ENCODE results near the gene ERBB2. TPM values are rescaled to one million over a fixed set of nuclear protein-coding genes. Genes with fewer than 3 reads are reported as not detected.

Gene ERBB2
- total and polyA plus RNA-seq, 4 experiments from 2014 or later = 0.55 to 4.5 (median 4.1) TPM; not detected in 1

DNA sequence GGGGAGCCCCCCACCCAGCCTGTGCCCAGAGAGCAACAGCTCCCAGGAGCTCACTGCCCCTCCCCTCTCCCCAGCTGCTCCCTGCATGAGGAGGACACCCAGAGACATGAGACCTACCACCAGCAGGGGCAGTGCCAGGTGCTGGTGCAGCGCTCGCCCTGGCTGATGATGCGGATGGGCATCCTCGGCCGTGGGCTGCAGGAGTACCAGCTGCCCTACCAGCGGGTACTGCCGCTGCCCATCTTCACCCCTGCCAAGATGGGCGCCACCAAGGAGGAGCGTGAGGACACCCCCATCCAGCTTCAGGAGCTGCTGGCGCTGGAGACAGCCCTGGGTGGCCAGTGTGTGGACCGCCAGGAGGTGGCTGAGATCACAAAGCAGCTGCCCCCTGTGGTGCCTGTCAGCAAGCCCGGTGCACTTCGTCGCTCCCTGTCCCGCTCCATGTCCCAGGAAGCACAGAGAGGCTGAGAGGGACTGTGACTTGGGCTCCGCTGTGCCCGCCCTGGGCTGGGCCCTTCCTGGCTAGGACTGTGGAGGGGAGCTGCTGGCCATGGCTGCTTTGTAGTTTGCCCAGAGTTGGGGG is 34.1 kb upstream of the ERBB2 start:
- H3K27ac Mint-ChIP-seq = peak overlapping the region in 2 of 7 donors; percentile 29 to 59
- H3K27me3 Mint-ChIP-seq = peaks cover 4 to 10% of the 10 kb centered on the region in 2 donors
- Histone ChIP-seq H3K36me3 (ENCODE audit: insufficient read depth, low read length) (peaks cover 17% of the 10 kb centered on the region), H3K4me1 (ENCODE audit: insufficient read depth, low read length) (peaks cover 12% of the 10 kb centered on the region), H3K9me3 (ENCODE audit: control insufficient read depth in 1 of 2, low read length in 2 of 2) (no peaks in the 10 kb centered on the region), H3K27ac (ENCODE audit: low read depth, low read length) (no peak overlapping the region), H3K4me3 (ENCODE audit: low read length in 2 of 2) (no peak overlapping the region), H3K27me3 (ENCODE audit: insufficient read depth, low read length) (peaks cover 12% of the 10 kb centered on the region)
- H3K4me1 Mint-ChIP-seq = peaks cover 4 to 16% (median 6%) of the 10 kb centered on the region in 4 donors
- POLR2A ChIA-PET (ENCODE audit: partially characterized antibody) = interaction anchor here (1.4 to 4.1 kb wide), 4 partner anchors 10 to 64 kb away, joined by 3 to 22 read pairs (median 6); partner anchors contain the start of genes MIEN1 and PGAP3
- intact Hi-C loops (cut with micrococcal nuclease) = no loop called here
- DNase-seq = no peak
- H3K4me3 Mint-ChIP-seq = peak overlapping the region in 3 of 8 donors; percentile 25 to 73 (median 31)
- CTCF ChIA-PET (ENCODE audit: partially characterized antibody) = interaction anchor here (0.7 to 4.3 kb wide), 5 partner anchors 10 to 137 kb away, joined by 4 to 41 read pairs (median 7); no protein-coding TSS in a partner anchor
- H3K9me3 Mint-ChIP-seq = no peaks in the 10 kb centered on the region
- peaks cover 8 to 17% of the 10 kb centered on the region in 2 donors for H3K36me3 Mint-ChIP-seq

DNA sequence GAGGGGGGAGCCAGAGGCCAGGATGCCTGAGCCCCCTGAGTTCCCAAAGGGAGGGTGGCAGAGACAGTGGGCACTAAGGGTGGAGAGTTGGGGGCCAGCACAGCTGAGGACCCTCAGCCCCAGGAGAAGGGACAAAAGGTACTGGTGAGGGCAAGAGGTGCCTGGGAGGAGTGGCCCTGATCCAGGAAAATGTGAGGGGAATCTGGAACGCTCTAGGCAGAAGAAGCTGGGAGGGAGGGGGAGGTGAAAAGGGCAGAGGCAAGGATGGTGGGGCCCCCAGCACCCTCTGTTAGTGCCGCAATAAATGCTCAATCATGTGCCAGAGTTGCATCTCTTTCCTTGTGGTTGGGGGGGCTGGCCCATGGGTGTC is 33.6 kb upstream of the ERBB2 start:
- intact Hi-C loops (cut with micrococcal nuclease) = no loop called here

DNA sequence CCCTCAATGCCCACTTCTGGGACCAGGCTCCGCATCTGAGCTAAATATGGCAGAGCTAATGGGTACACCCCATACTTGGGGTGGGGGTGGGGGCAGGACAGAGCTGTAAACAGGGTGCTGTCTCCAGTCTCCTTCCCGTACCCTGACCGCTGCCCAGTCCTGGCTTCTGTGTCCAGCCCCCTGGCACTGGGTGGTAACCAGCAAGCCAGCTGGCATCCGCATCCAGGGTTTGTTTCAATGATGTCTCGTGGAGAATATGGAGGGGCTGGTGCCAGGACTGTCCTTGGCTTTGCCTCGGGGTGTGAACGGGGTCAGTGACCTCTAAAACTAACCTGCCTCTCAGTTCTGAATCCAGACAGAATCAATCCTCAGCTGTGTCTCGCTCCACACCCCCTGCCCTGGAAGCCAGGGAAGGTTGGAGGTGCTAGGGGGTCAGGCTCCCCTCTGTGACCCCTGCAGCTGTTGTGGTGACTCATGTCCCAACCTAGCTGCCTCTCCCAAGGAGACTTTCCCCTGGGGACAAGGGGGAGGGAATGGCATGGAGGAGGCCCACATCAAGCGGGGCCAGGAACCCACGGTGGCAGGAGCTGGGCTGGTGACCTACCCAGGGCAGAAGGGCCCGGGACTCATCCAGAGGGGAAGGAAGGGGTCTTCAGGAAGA is 33.1 kb upstream of the ERBB2 start:
- CTCF ChIA-PET (ENCODE audit: partially characterized antibody) = interaction anchor here (0.6 to 4.3 kb wide), 8 partner anchors 9 to 62 kb away, joined by 3 to 41 read pairs (median 6); no protein-coding TSS in a partner anchor
- Histone ChIP-seq H3K36me3 (ENCODE audit: insufficient read depth, low read length) (peaks cover 7% of the 10 kb centered on the region), H3K27ac (ENCODE audit: low read depth, low read length) (no peak overlapping the region), H3K9me3 (ENCODE audit: control insufficient read depth in 1 of 2, low read length in 2 of 2) (no peaks in the 10 kb centered on the region), H3K4me3 (ENCODE audit: low read length in 2 of 2) (no peak overlapping the region), H3K4me1 (ENCODE audit: insufficient read depth, low read length) (peaks cover 12% of the 10 kb centered on the region), H3K27me3 (ENCODE audit: insufficient read depth, low read length) (peaks cover 12% of the 10 kb centered on the region)
- intact Hi-C loops (cut with micrococcal nuclease) = no loop called here
- H3K36me3 Mint-ChIP-seq = peaks cover under 1 to 9% of the 10 kb centered on the region in 2 donors
- H3K9me3 Mint-ChIP-seq = no peaks in the 10 kb centered on the region
- peak overlapping the region in 6 of 8 donors; percentile 36 to 68 (median 50) for H3K4me3 Mint-ChIP-seq
- POLR2A ChIA-PET (ENCODE audit: partially characterized antibody) = interaction anchor here (1.2 to 4.1 kb wide), 6 partner anchors 9 to 63 kb away, joined by 3 to 22 read pairs (median 6); partner anchors contain the start of genes MIEN1 and PGAP3
- peaks cover 5 to 16% (median 6%) of the 10 kb centered on the region in 4 donors for H3K4me1 Mint-ChIP-seq
- peaks cover 4 to 10% of the 10 kb centered on the region in 2 donors for H3K27me3 Mint-ChIP-seq
- H3K27ac Mint-ChIP-seq = peak overlapping the region in 2 of 7 donors; percentile 24 to 59
- DNase-seq = no peak

More for the DNA sequence above, 33.6 kb upstream of the ERBB2 start:
- Mint-ChIP-seq H3K4me3 (no peak overlapping the region), H3K27me3 (peaks cover 4 to 10% of the 10 kb centered on the region in 2 donors), H3K36me3 (peaks cover 5 to 14% of the 10 kb centered on the region in 2 donors), H3K27ac (peak overlapping the region in 1 of 7 donors; percentile 59), H3K4me1 (peaks cover 4 to 16% (median 6%) of the 10 kb centered on the region in 4 donors), H3K9me3 (no peaks in the 10 kb centered on the region)
- ChIA-PET POLR2A (ENCODE audit: partially characterized antibody) (interaction anchor here (1.4 to 4.1 kb wide), 5 partner anchors 10 to 64 kb away, joined by 3 to 22 read pairs (median 7); partner anchors contain the start of genes MIEN1 and PGAP3), CTCF (ENCODE audit: partially characterized antibody) (interaction anchor here (0.6 to 4.3 kb wide), 7 partner anchors 10 to 136 kb away, joined by 3 to 41 read pairs (median 7); no protein-coding TSS in a partner anchor)
- H3K4me3 ChIP-seq (ENCODE audit: low read length in 2 of 2) = no peak overlapping the region
- H3K27me3 ChIP-seq (ENCODE audit: insufficient read depth, low read length) = peaks cover 12% of the 10 kb centered on the region
- H3K27ac ChIP-seq (ENCODE audit: low read depth, low read length) = no peak overlapping the region
- peaks cover 12% of the 10 kb centered on the region for H3K4me1 ChIP-seq (ENCODE audit: insufficient read depth, low read length)
- peaks cover 13% of the 10 kb centered on the region for H3K36me3 ChIP-seq (ENCODE audit: insufficient read depth, low read length)
- DNase-seq = no peak
- no peaks in the 10 kb centered on the region for H3K9me3 ChIP-seq (ENCODE audit: control insufficient read depth in 1 of 2, low read length in 2 of 2)

DNA sequence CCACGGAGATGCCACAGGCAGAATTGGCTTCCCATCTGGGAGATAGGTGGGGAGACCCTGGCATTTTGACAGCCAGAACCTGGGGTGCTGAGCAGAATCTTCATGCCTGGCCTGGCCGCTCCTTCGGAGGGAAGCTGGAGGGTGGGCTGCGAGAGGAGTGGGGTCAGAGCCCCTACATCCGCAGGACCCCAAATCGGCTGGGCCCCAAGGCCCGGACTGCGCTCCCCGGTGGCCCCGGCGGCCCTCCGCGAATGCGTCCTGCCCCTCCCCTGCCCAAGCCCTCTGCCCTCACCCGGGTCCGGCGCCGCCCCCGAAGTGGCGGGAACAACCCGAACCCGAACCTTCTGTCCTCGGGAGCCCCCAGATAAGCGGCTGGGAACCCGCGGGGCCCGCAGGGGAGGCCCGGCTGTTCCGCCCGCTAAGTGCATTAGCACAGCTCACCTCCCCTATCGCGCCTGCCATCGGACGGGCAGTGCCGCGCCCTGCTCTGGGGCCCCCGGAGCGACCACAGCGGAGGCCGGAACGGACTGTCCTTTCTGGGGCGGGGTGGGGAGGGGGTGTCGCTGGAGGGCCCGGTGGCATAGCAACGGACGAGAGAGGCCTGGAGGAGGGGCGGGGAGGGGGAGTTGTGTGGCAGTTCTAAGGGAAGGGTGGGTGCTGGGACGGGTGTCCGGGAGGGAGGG is 32.5 kb upstream of the ERBB2 start:
- Mint-ChIP-seq H3K27me3 (peaks cover 4 to 10% of the 10 kb centered on the region in 2 donors), H3K4me1 (peaks cover 6 to 20% (median 7%) of the 10 kb centered on the region in 4 donors), H3K4me3 (peak overlapping the region in 7 of 8 donors; percentile 22 to 68 (median 57)), H3K27ac (peak overlapping the region in 1 of 7 donors; percentile 29), H3K9me3 (no peaks in the 10 kb centered on the region), H3K36me3 (peaks cover 0 to 5% of the 10 kb centered on the region in 2 donors)
- DNase-seq = no peak
- H3K9me3 ChIP-seq (ENCODE audit: control insufficient read depth in 1 of 2, low read length in 2 of 2) = no peaks in the 10 kb centered on the region
- intact Hi-C loops (cut with micrococcal nuclease) = no loop called here
- peaks cover 12% of the 10 kb centered on the region for H3K27me3 ChIP-seq (ENCODE audit: insufficient read depth, low read length)
- POLR2A ChIA-PET (ENCODE audit: partially characterized antibody) = interaction anchor here (0.5 to 4.1 kb wide), 7 partner anchors 8 to 522 kb away, joined by 3 to 22 read pairs (median 6); partner anchors contain the start of gene MIEN1
- H3K36me3 ChIP-seq (ENCODE audit: insufficient read depth, low read length) = peaks cover under 1% of the 10 kb centered on the region
- peaks cover 12% of the 10 kb centered on the region for H3K4me1 ChIP-seq (ENCODE audit: insufficient read depth, low read length)
- H3K27ac ChIP-seq (ENCODE audit: low read depth, low read length) = no peak overlapping the region
- H3K4me3 ChIP-seq (ENCODE audit: low read length in 2 of 2) = peak overlapping the region in 1 of 2 donors; percentile 45
- CTCF ChIA-PET (ENCODE audit: partially characterized antibody) = interaction anchor here (0.7 to 5.2 kb wide), 12 partner anchors 9 to 47 kb away, joined by 3 to 58 read pairs (median 8); no protein-coding TSS in a partner anchor

DNA sequence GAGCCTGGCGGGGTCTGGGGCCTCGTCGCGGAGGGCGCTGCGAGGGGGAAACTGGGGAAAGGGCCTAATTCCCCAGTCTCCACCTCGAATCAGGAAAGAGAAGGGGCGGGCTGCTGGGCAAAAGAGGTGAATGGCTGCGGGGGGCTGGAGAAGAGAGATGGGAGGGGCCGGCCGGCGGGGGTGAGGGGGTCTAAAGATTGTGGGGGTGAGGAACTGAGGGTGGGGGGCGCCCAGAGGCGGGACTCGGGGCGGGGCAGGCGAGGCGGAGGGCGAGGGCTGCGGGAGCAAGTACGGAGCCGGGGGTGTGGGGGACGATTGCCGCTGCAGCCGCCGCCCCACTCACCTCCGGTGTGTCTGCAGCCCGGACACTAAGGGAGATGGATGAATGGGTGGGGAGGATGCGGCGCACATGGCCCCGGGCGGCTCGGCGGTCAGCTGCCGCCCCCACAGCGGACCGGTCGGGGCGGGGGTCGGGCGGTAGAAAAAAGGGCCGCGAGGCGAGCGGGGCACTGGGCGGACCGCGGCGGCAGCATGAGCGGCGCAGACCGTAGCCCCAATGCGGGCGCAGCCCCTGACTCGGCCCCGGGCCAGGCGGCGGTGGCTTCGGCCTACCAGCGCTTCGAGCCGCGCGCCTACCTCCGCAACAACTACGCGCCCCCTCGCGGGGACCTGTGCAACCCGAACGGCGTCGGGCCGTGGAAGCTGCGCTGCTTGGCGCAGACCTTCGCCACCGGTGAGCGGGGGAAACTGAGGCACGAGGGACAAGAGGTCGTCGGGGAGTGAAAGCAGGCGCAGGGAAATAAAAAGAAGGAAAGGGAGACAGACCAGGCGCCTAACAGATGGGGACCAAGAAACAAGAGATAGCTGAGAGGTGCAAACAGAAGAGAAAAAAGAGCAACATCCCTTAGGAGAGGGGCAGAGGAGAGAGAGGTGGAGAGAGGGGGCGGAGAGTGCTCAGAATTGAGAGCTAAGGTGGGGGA is 31.6 kb upstream of the ERBB2 start, which contains the start of gene PNMT:
TSS of gene PNMT (plus strand) at position 509 of the 980 bp plus-strand sequence. CDS start at position 532, 23 bp downstream.
- ChIA-PET POLR2A (ENCODE audit: partially characterized antibody) (interaction anchor here (0.5 to 4.1 kb wide), 13 partner anchors 8 to 522 kb away, joined by 3 to 22 read pairs (median 4); partner anchors contain the start of genes IKZF3 and MIEN1), CTCF (ENCODE audit: partially characterized antibody) (interaction anchor here (0.7 to 5.2 kb wide), 16 partner anchors 8 to 478 kb away, joined by 3 to 58 read pairs (median 6); partner anchors contain the start of gene MIEN1)
- Mint-ChIP-seq H3K27me3 (peaks cover 4 to 10% of the 10 kb centered on the region in 2 donors), H3K9me3 (no peaks in the 10 kb centered on the region), H3K27ac (peak within 1 kb of the TSS in 5 of 7 donors; percentile 21 to 80 (median 41)), H3K36me3 (peaks cover 0 to 4% of the 10 kb centered on the region in 2 donors), H3K4me1 (peaks cover 6 to 24% (median 7%) of the 10 kb centered on the region in 4 donors), H3K4me3 (peak within 1 kb of the TSS; percentile 60 to 80 (median 72))
- H3K4me3 ChIP-seq (ENCODE audit: low read length in 2 of 2) = peak within 1 kb of the TSS in 1 of 2 donors; percentile 45
- H3K9me3 ChIP-seq (ENCODE audit: control insufficient read depth in 1 of 2, low read length in 2 of 2) = no peaks in the 10 kb centered on the region
- H3K27me3 ChIP-seq (ENCODE audit: insufficient read depth, low read length) = peaks cover 12% of the 10 kb centered on the region
- peaks cover 12% of the 10 kb centered on the region for H3K4me1 ChIP-seq (ENCODE audit: insufficient read depth, low read length)
- H3K36me3 ChIP-seq (ENCODE audit: insufficient read depth, low read length) = no peaks in the 10 kb centered on the region
- intact Hi-C loops (cut with micrococcal nuclease) = loop anchor here (1.0 to 2.0 kb wide), 2 partner anchors 45 to 62 kb away; partner anchors contain the start of gene MIEN1
- DNase-seq = peak; percentile 57 to 63 (median 61)
- no peak within 1 kb of the TSS for H3K27ac ChIP-seq (ENCODE audit: low read depth, low read length)
